Esophagus muscularis mucosa (tissue), 2 donors: Measurements from ENCODE around the gene MYO1E.

Experiments
- POLR2A ChIP-seq: fragments of 450-650 bp; IDR thresholded peaks from one replicate; pipeline ENCODE4 v1.6.1; 2017; ENCODE audit warnings: antibody characterized with exemption, moderate library complexity, mild to moderate bottlenecking, low read depth
- POLR2AphosphoS5 ChIP-seq, 2 donors: sonication (generic); formaldehyde crosslinking; IDR thresholded peaks; one replicate each; pipeline ENCODE4 v1.6.1; 2017; ENCODE audit warnings: antibody characterized with exemption in 2 of 2

DNA sequence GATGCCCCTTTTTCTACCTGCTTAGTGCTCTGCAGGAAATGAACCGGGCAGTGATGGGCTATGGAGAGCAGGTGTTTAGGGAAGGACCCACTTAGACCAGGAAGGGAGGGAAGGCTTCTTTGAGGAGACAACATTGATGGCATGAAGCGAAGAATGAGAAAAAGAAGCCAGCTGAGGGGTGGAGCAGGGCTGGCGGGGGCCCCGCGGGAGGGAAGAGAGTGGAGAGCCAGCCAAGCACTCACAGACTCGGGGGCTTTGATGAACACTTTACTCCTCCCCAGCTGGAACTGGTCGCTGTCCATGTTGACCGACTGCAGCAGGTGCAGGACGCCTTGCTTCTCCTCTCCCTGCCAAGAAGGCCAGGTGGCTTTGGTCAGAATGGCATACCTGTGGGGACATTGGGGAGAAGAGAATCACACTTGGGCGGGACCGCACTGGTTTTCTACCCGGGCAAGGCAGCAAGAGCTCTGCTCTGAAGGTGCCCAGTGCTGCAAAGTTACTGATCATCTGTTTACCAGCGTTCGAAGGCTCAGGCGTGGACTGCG, 194.4 kb downstream of the MYO1E start:
- TF ChIP-seq POLR2AphosphoS5 (IDR thresholded peaks at IDR 0.05) (no peak), POLR2A (no peak)
